ENCODE data around the gene EEF1AKMT2.

Gene EEF1AKMT2

GRCh38 chr10:124715439-124715838, 76.2 kb downstream of the EEF1AKMT2 start:
- ATAC-seq, result no peak
- no peak for TF ChIP-seq ZNF70 (CRISPR knock-in tag; IDR thresholded peaks at IDR 0.05)
- no peak for TF ChIP-seq CSDC2 (CRISPR knock-in tag; IDR thresholded peaks at IDR 0.05)
- TF ChIP-seq ZC3H10 (CRISPR knock-in tag; IDR thresholded peaks at IDR 0.05), result no peak
- no peak for TF ChIP-seq PATZ1 (CRISPR knock-in tag; IDR thresholded peaks at IDR 0.05; ENCODE audit: borderline replicate concordance)
- TF ChIP-seq TOX (CRISPR knock-in tag; IDR thresholded peaks at IDR 0.05; ENCODE audit: borderline replicate concordance), result no peak
- no peak for TF ChIP-seq ISL1 (CRISPR knock-in tag; IDR thresholded peaks at IDR 0.05)
- TF ChIP-seq TSHZ2 (CRISPR knock-in tag; IDR thresholded peaks at IDR 0.05), result no peak
- TF ChIP-seq ESRRG (CRISPR knock-in tag; IDR thresholded peaks at IDR 0.05), result no peak
- no peak for TF ChIP-seq ZFP3 (CRISPR knock-in tag; IDR thresholded peaks at IDR 0.05)
- no peak for TF ChIP-seq TCF4 (CRISPR knock-in tag; IDR thresholded peaks at IDR 0.05; ENCODE audit: borderline replicate concordance)
- TF ChIP-seq OSR1 (CRISPR knock-in tag; IDR thresholded peaks at IDR 0.05), result no peak
- no peak for TF ChIP-seq ZNF565 (CRISPR knock-in tag; conservative IDR thresholded peaks at IDR 0.05; ENCODE audit: low read depth)
- no peak for TF ChIP-seq ZNF8 (CRISPR knock-in tag; IDR thresholded peaks at IDR 0.05)
- TF ChIP-seq CSRNP3 (CRISPR knock-in tag; IDR thresholded peaks at IDR 0.05), result no peak
- no peak for TF ChIP-seq POU6F1 (CRISPR knock-in tag; IDR thresholded peaks at IDR 0.05; ENCODE audit: borderline replicate concordance, low read depth)
- TF ChIP-seq GLIS3 (CRISPR knock-in tag; IDR thresholded peaks at IDR 0.05), result no peak
- TF ChIP-seq ZFP30 (CRISPR knock-in tag; IDR thresholded peaks at IDR 0.05), result no peak
- no peak for TF ChIP-seq CREB5 (CRISPR knock-in tag; IDR thresholded peaks at IDR 0.05; ENCODE audit: low read depth)
- no peak for TF ChIP-seq BACH2 (CRISPR knock-in tag; IDR thresholded peaks at IDR 0.05; ENCODE audit: borderline replicate concordance)
- TF ChIP-seq PPARA (CRISPR knock-in tag; IDR thresholded peaks at IDR 0.05; ENCODE audit: borderline replicate concordance), result no peak

- no peak for ATAC-seq
- no peak for TF ChIP-seq CSDC2 (CRISPR knock-in tag; IDR thresholded peaks at IDR 0.05)
- no peak for TF ChIP-seq ZFP3 (CRISPR knock-in tag; IDR thresholded peaks at IDR 0.05)
- TF ChIP-seq SNAI2 (CRISPR knock-in tag; IDR thresholded peaks at IDR 0.05), result no peak
- no peak for TF ChIP-seq ARNTL (CRISPR knock-in tag; IDR thresholded peaks at IDR 0.05; ENCODE audit: borderline replicate concordance, low read depth)
- TF ChIP-seq CSRNP3 (CRISPR knock-in tag; IDR thresholded peaks at IDR 0.05), result no peak
- no peak for TF ChIP-seq PPARA (CRISPR knock-in tag; IDR thresholded peaks at IDR 0.05; ENCODE audit: borderline replicate concordance)
- TF ChIP-seq CREB5 (CRISPR knock-in tag; IDR thresholded peaks at IDR 0.05; ENCODE audit: low read depth), result no peak
- no peak for TF ChIP-seq ZNF8 (CRISPR knock-in tag; IDR thresholded peaks at IDR 0.05)
- no peak for TF ChIP-seq ZNF565 (CRISPR knock-in tag; conservative IDR thresholded peaks at IDR 0.05; ENCODE audit: low read depth)
- no peak for TF ChIP-seq POU6F1 (CRISPR knock-in tag; IDR thresholded peaks at IDR 0.05; ENCODE audit: borderline replicate concordance, low read depth)
- TF ChIP-seq GLIS3 (CRISPR knock-in tag; IDR thresholded peaks at IDR 0.05), result no peak
- no peak for TF ChIP-seq TCF4 (CRISPR knock-in tag; IDR thresholded peaks at IDR 0.05; ENCODE audit: borderline replicate concordance)
- TF ChIP-seq ZC3H10 (CRISPR knock-in tag; IDR thresholded peaks at IDR 0.05), result no peak
Observed at GRCh38 chr10:124713679-124714255, 77.9 kb downstream of the EEF1AKMT2 start.

Data from SK-N-SH treated with all-trans-retinoic acid at 6 μM for 48 hours (cell line).